ENCODE results near the gene KDM2B.
"Not testable (repeated sequence)": the region's sequence is repeated elsewhere in the genome, so short reads cannot be mapped to it uniquely, and the experiment has no call there.

Gene KDM2B

GRCh38 chr12:121489874-121490273 lies 90.9 kb downstream of the KDM2B start:
- Histone ChIP-seq H3K36me3 (ENCODE audit: insufficient read depth, low read length) (peaks cover 10% of the 10 kb centered on the region), H3K4me1 (ENCODE audit: insufficient read depth, low read length) (no peaks in the 10 kb centered on the region), H3K27me3 (ENCODE audit: insufficient read depth, low read length) (no peaks in the 10 kb centered on the region), H3K9me3 (ENCODE audit: low read length) (peaks cover 4% of the 10 kb centered on the region), H3K4me3 (ENCODE audit: low read length) (no peak overlapping the region), H2AFZ (ENCODE audit: low read depth, low read length) (no peak overlapping the region)

- Histone ChIP-seq H3K4me3 (ENCODE audit: low read length) (no peak overlapping the region), H3K9me3 (ENCODE audit: low read length) (no peaks in the 10 kb centered on the region), H2AFZ (ENCODE audit: low read depth, low read length) (no peak overlapping the region), H3K4me1 (ENCODE audit: insufficient read depth, low read length) (no peaks in the 10 kb centered on the region), H3K27me3 (ENCODE audit: insufficient read depth, low read length) (no peaks in the 10 kb centered on the region), H3K36me3 (ENCODE audit: insufficient read depth, low read length) (peaks cover 5% of the 10 kb centered on the region)
Observed at GRCh38 chr12:121484967-121485366, 95.9 kb downstream of the KDM2B start.

- not testable (repeated sequence) for H3K4me1 ChIP-seq (ENCODE audit: insufficient read depth, low read length); H3K36me3 ChIP-seq (ENCODE audit: insufficient read depth, low read length); H3K4me3 ChIP-seq (ENCODE audit: low read length); H3K27me3 ChIP-seq (ENCODE audit: insufficient read depth, low read length); H2AFZ ChIP-seq (ENCODE audit: low read depth, low read length); H3K9me3 ChIP-seq (ENCODE audit: low read length)
Observed at GRCh38 chr12:121484564-121484963, 96.3 kb downstream of the KDM2B start.

DNA sequence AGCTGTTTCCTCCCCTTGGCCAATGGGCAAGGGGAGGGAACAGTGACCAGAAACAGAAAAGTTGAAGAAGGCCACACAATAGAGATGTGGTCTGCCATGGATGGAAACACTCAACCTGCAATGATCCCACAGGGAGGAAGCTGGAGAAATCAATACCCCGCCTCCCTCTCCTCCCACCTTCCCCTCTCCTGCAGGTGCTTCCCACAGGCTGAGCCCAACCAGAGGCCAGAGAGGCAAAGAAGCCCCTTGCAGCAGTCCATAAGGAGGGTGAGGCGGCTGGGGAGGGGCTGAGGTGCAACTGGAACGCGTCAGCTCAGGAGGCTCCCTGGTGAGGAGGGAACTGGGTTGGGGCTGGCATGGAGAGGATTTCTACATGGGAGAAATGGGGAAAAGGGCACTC lies 96.9 kb downstream of the KDM2B start:
- Histone ChIP-seq H3K27me3 (ENCODE audit: insufficient read depth, low read length) (no peaks in the 10 kb centered on the region), H3K4me1 (ENCODE audit: insufficient read depth, low read length) (no peaks in the 10 kb centered on the region), H3K9me3 (ENCODE audit: low read length) (no peaks in the 10 kb centered on the region), H2AFZ (ENCODE audit: low read depth, low read length) (no peak overlapping the region), H3K4me3 (ENCODE audit: low read length) (no peak overlapping the region), H3K36me3 (ENCODE audit: insufficient read depth, low read length) (no peaks in the 10 kb centered on the region)

GRCh38 chr12:121476477-121476876 lies 104.3 kb downstream of the KDM2B start:
- Histone ChIP-seq H2AFZ (ENCODE audit: low read depth, low read length) (no peak overlapping the region), H3K4me3 (ENCODE audit: low read length) (no peak overlapping the region), H3K27me3 (ENCODE audit: insufficient read depth, low read length) (no peaks in the 10 kb centered on the region), H3K9me3 (ENCODE audit: low read length) (no peaks in the 10 kb centered on the region), H3K36me3 (ENCODE audit: insufficient read depth, low read length) (no peaks in the 10 kb centered on the region), H3K4me1 (ENCODE audit: insufficient read depth, low read length) (no peaks in the 10 kb centered on the region)

DNA sequence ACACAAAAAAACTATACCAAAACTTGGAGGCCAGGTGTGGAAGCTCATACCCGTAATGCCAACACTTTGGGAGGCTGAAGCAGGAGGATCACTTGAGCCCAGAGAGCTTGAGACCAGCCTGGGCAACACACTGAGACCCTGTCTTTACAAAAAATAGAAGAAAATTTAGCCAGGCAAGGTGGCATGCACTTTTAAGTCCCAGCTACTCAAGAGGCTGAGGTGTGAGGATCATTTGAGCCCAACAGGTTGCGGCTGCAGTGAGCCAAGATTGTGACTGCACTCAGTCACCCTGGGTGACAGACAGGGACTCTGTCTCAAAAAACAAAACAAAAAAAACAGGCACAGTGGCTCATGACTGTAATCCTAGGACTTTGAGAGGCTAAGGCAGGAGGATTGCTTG lies 105.5 kb downstream of the KDM2B start:
- H3K4me3 ChIP-seq (ENCODE audit: low read length) = no peak overlapping the region
- no peaks in the 10 kb centered on the region for H3K27me3 ChIP-seq (ENCODE audit: insufficient read depth, low read length)
- no peak overlapping the region for H2AFZ ChIP-seq (ENCODE audit: low read depth, low read length)
- no peaks in the 10 kb centered on the region for H3K9me3 ChIP-seq (ENCODE audit: low read length)
- H3K36me3 ChIP-seq (ENCODE audit: insufficient read depth, low read length) = no peaks in the 10 kb centered on the region
- no peaks in the 10 kb centered on the region for H3K4me1 ChIP-seq (ENCODE audit: insufficient read depth, low read length)

- H3K4me1 ChIP-seq (ENCODE audit: insufficient read depth, low read length) = peaks cover 6% of the 10 kb centered on the region
- no peak overlapping the region for H2AFZ ChIP-seq (ENCODE audit: low read depth, low read length)
- H3K9me3 ChIP-seq (ENCODE audit: low read length) = no peaks in the 10 kb centered on the region
- no peaks in the 10 kb centered on the region for H3K27me3 ChIP-seq (ENCODE audit: insufficient read depth, low read length)
- no peak overlapping the region for H3K4me3 ChIP-seq (ENCODE audit: low read length)
- H3K36me3 ChIP-seq (ENCODE audit: insufficient read depth, low read length) = no peaks in the 10 kb centered on the region
Observed at GRCh38 chr12:121472150-121472905, 108.5 kb downstream of the KDM2B start.

DNA sequence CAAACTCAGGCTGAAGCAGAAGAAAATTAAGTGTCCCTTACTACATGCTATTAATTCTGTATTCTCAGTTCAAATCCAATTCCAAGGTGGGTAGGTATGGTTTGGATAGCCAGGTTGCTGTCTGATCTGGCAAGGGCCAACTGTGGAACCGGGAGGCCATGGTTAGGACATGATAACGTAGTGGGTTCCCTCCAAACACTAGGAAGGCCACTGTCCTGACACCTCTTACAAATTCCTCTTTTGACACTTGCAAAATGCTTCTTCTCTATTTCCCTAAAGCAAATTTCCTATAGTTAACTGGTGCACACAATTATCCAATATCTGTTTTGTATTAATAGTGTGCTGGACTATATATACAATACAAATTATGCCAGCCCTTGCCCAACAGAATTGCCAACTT lies 110.1 kb downstream of the KDM2B start:
- Histone ChIP-seq H3K4me1 (ENCODE audit: insufficient read depth, low read length) (peaks cover 10% of the 10 kb centered on the region), H3K4me3 (ENCODE audit: low read length) (no peak overlapping the region), H3K27me3 (ENCODE audit: insufficient read depth, low read length) (no peaks in the 10 kb centered on the region), H3K9me3 (ENCODE audit: low read length) (no peaks in the 10 kb centered on the region), H3K36me3 (ENCODE audit: insufficient read depth, low read length) (no peaks in the 10 kb centered on the region), H2AFZ (ENCODE audit: low read depth, low read length) (no peak overlapping the region)

DNA sequence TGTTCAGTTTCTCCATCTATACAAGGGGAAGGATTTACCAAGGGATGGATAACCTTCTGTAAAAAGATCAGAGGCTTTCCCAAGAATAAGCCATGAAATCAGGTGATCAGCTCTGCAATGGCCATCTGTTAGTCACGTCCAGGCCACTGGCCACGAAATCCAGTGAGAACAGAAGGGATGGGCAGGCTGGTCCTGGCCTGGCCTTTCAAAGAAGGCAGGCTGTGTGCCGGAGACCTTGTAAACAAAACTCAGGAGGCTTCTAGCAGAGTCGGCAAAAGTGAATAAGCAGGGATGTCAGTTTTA lies 112.4 kb downstream of the KDM2B start:
- Histone ChIP-seq H3K27me3 (ENCODE audit: insufficient read depth, low read length) (no peaks in the 10 kb centered on the region), H3K9me3 (ENCODE audit: low read length) (no peaks in the 10 kb centered on the region), H3K36me3 (ENCODE audit: insufficient read depth, low read length) (peaks cover 5% of the 10 kb centered on the region), H3K4me1 (ENCODE audit: insufficient read depth, low read length) (peaks cover 14% of the 10 kb centered on the region), H2AFZ (ENCODE audit: low read depth, low read length) (no peak overlapping the region), H3K4me3 (ENCODE audit: low read length) (no peak overlapping the region)

- Histone ChIP-seq H3K27me3 (ENCODE audit: insufficient read depth, low read length) (no peaks in the 10 kb centered on the region), H3K9me3 (ENCODE audit: low read length) (no peaks in the 10 kb centered on the region), H3K4me3 (ENCODE audit: low read length) (peak overlapping the region; percentile 55), H3K4me1 (ENCODE audit: insufficient read depth, low read length) (peaks cover 14% of the 10 kb centered on the region), H3K36me3 (ENCODE audit: insufficient read depth, low read length) (peaks cover 5% of the 10 kb centered on the region), H2AFZ (ENCODE audit: low read depth, low read length) (peak overlapping the region; percentile 71)
Observed at GRCh38 chr12:121467638-121468498, 113.0 kb downstream of the KDM2B start.

DNA sequence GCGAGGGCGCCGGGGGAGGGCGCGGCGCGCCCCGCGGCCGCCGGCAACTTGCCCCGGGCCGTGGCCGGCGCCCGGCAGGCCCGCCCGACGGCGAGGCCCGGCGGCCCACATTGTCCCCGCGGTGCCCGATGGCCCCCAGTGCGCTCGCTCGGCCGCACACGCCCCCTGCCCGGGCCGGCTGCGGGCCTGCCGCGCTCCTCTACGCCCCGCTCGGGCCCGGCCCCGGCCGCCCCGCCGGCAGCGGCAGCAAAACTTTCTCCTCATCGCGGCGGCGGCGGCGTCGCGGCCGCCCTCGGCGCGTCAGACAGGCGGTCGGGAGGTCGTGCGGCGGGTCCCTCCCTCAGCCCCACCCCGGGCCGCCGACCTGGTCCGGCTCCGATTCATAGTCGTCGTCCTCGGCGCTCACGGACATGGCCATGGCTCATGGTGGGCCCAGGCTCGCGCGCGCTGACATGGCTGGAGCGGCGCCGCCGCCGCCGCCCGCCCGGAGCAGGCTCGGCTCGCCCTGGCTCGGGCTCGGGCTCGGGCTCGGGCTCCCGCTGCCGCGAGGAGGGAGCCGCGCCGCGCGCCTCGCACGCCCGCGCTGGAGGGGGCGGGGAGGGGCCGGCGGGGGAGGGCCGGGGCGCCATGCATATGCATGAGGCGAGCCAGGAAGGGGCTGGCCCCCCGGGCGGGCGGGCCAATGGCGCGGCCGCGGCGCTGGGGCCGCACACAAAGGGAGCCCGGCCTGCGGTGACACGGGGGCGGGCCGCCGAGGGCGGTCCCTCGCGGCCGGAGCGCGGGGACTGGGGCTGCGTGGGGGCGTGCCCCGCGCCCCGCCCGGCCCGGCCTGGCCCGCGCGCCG lies 113.8 kb downstream of the KDM2B start:
- H3K9me3 ChIP-seq (ENCODE audit: low read length) = no peaks in the 10 kb centered on the region
- H2AFZ ChIP-seq (ENCODE audit: low read depth, low read length) = no peak overlapping the region
- no peaks in the 10 kb centered on the region for H3K27me3 ChIP-seq (ENCODE audit: insufficient read depth, low read length)
- peak overlapping the region; percentile 59 for H3K4me3 ChIP-seq (ENCODE audit: low read length)
- peaks cover 14% of the 10 kb centered on the region for H3K4me1 ChIP-seq (ENCODE audit: insufficient read depth, low read length)
- H3K36me3 ChIP-seq (ENCODE audit: insufficient read depth, low read length) = peaks cover 5% of the 10 kb centered on the region

DNA sequence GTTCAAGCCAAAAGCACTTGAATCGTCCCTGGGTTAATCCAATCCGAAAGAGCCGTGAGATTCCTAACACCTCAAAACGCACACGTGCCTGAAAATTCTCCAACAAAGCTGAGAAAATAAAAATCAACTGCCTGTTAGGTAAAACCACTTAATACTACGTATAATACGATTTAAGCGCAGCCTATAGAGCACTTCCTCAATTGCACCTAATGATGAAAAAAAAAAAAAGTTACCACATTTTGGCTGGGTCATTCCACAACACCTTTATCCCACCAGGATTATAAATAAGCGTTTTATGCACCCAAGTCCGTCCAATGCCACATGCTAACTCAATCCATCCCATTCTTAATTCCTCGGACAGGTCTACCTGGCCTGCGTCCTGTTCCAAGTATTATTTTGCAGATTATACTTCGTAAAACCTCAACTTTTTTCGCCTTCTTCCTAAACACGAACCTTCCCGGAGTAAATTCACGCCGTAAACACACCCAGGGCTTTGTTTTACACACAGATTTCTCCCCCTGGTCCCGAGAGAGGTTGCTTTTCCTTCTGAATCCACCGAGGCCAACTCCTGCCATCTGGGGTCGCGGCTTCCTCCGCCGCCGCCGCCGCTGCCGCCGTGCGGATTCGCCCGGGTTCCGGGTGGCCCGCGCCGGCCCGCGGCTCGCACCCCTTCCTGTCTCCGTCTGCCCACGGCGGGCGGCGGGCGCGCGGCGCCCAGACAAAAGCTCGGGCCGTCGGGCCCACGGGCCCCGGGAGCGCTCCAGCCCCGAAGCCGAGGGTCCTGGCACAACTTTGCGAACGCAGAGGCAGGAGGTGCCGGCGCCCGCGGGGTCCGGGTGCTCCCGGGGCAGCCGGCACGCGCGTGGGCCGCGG lies 114.7 kb downstream of the KDM2B start:
- no peaks in the 10 kb centered on the region for H3K9me3 ChIP-seq (ENCODE audit: low read length)
- peaks cover 5% of the 10 kb centered on the region for H3K36me3 ChIP-seq (ENCODE audit: insufficient read depth, low read length)
- peak overlapping the region; percentile 59 for H3K4me3 ChIP-seq (ENCODE audit: low read length)
- H3K4me1 ChIP-seq (ENCODE audit: insufficient read depth, low read length) = peaks cover 14% of the 10 kb centered on the region
- no peaks in the 10 kb centered on the region for H3K27me3 ChIP-seq (ENCODE audit: insufficient read depth, low read length)
- H2AFZ ChIP-seq (ENCODE audit: low read depth, low read length) = peak overlapping the region; percentile 28
